GM21737 (cell line): Measurements from ENCODE around the gene DDX1.

Experiments
- ATAC-seq: cut with Tn5 transposase; IDR thresholded peaks from one replicate; pipeline ENCODE4 v1.9.1; 2021; ENCODE audit warnings: mild to moderate bottlenecking, moderate library complexity; ENCODE audit not compliant: unreplicated experiment

The DDX1 gene

DNA sequence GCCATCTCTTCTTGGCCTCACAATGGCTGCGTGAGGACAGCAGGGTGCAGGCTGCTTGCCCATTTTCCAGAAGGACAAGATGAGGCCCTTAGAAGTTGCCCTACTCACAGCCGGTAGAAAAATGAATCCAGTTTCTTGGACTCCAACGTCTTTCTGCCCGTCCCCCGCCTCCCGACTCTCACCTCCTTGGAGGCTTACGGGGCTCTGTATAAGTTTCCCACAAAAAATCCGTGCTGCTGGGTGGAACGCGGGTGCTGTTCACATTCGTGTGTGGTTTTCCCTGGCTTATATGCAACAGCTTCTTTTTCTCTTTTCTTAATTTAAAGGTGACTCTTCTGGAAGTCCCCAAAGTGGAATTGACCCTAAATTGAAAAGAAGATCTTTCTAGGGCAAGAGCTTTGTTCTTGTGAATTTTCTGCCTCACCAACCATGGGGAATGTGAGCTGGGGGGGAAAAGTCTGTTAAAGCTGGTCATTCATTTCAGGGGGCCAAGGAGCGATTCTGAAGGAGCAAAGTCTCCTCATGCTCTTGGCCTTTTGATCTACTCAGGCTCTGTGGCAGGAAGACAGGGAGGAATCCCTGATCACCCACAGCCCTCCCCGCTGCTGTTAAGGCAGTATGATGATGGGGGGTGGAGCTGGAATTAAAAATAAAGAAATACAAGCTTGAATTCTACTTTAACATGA lies 51.3 kb downstream of the DDX1 start:
- ATAC-seq: no peak

DNA sequence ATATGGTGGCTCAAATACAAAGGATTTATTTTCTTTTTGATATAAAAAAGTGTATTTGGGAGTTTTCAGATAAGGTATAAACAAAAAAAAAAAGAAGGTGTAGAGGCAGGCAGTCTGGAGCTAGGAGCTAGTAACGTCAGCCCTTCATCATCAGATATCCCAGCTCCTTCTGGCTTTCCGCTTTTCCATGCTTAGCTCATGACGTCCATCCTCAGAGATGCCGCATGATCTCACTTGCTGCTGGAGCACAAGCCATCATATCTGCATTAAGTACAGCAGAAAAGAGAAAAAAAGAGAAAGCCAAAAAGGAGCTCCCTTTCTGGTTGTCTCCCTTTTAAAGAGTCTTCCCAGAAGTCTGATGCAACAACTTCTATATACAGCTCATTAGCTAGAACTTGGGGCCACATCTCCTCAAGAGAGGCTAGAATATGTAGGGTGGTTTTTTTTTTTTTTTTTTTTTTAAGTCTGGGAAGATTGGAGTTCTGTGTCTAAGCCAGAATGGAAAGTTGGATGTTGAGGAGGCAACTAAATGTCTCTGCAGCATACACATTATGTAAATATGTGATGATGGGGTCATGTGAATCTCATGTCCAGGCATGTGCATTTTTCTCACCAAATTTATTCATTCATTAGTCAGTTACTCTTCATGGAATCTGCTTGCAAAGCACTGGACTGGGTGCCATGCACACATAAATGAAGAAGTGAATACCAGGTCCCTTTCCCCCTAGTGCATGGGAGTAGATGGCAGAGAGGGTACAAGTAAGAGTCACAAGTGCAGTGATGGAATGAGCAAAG lies 52.3 kb downstream of the DDX1 start:
- ATAC-seq: no peak

DNA sequence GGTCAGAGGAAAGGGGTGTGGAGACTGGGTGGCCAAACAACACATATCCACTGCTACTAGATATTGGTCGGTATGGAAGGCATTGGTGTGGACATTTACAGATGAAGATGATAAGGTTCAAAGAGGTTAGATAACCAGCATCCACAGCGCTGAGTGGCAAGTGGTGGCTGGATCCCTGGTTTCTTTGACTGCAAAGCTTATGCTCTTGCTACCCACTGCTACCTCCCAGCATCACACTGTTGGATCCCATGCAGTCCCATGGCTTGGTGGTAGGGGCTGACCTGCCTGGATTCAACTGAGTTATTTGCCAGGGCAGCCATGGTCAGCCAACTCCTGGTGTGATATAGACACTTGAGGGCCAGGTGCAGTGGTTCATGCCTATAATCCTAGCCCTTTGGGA lies 53.6 kb downstream of the DDX1 start:
- ATAC-seq: no peak

DNA sequence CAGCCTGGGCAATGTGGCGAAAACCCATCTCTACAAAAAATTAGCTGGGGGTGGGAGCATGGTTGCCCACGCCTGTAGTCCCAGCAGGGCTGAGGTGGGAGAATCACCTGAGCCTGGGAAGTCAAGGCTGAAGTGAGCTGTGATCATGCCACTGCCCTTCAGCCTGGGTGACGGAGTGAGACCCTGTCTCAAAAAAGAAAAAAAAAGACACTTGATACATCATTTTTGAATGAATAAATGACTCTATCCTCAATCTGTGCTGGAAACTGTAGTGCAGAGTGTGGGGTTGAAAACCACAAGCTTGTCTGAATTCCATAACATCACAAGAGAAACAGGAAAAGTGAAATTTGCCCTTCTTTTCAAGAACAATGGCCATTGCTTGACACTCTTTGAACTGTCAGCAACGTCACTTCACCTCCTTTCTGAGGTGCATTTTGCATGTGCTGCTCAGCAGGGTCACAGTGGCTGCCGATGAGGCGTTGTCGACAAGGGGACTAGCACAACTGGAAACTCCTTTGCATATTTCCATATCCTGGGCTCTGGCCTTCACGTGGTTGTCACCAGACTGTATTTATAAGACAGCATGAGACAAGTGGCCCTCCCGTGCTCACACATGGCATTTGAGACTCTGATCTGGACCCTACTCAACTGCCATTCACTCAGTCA lies 54.2 kb downstream of the DDX1 start:
- ATAC-seq: no peak

DNA sequence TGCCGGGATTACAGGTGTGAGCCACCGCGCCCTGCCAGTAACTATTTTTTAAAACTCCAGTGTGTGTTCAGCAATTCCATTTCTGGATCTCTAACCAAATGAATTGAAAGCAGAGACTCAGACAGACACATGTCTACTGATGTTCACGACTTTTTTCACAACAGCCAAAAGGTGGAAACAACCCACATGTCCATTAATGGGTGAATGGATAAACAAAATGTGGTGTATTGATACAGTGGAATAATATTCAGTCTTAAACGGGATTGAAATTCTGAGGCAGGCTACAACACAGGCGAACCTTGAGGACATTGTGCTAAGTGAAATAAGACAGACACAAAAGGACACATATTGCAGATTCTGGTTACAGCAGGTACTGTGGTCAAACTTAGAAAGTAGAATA lies 55.0 kb downstream of the DDX1 start:
- no peak for ATAC-seq

DNA sequence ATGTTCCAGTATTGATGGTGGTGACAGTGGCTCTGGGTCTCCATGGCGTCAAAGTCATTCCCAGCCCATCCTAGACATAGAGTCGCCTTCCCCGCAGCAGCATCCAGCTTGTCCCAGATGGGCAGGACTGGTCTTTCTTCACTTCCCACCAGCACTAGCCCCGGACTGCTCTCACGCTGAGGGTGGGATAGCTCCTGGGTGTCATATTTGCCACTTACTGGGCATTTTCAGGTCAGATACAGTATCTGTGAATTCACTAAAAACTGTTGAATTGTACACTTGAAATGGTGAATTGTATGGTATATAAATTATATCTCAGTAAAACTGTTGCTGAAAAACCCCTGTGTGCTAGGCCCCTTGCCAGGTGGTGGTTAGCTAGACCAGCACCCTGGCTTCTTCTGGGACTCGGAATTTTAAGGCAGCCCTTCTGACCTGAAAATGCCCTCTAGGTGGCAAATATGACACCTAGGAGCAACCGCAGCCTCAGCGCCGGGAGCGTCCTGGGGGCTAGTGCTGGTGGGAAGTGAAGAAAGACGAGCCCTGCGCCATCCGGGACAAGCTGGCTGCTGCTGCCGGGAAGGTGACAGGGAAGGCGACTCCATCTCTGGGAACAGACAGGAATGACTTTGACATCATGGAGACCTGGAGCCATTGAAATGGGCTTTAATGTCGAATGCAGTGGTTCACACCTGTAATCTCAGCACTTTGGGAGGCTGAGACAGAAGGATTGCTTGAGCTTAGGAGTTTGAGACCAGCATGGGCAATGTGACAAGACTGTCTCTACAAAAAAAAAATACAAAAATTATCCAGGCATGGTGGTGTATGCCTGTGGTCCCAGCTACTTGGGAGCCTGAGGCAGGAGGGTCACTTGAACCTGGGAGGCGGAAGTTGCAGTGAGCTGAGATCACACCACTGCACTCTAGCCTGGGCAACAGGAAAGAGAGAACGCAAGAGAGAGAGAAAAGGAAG lies 56.2 kb downstream of the DDX1 start:
- ATAC-seq: no peak

DNA sequence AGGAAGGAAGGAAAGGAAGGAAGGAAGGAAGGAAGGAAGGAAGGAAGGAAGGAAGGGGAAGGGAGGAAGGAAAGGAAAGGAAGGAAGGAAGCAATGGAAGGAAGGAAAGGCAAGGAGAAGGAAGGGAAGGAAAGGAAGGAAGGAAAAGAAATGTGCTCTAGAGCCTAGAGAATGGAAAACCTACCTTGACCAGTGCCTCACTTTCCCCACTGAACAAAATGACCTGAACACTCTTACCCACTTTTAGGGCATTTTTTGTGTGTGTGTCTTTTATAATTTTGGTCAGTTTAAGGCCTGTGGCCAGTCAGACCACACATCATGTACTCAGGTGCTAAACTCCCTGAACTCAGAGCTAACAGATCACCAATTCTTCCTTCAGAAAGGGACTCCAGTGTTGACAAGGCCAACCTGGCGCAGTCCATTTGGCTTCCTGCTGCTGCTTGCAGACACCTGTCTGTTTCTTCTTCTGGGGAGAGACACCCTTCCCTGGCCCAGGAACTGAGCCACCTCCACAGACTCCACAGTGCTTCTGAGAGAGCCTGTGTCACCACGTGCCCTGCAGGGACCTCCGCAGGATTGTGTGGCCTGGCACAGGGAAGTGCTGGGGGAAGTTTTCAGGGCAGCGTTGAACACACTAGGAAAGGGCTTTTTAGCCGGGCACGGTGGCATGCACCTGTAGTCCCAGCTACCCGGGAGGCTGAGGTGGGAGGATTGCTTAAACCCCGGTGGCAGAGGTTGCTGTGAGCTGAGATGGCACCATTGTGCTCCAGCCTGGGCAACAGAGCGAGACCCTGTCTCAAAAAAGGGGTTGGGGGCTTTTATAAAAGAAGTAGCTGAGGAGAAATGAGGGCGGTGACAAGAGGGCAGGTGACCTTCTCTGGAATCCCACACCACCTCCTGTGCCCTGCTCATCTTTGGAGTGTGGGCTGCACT lies 57.2 kb downstream of the DDX1 start:
- ATAC-seq: no peak

DNA sequence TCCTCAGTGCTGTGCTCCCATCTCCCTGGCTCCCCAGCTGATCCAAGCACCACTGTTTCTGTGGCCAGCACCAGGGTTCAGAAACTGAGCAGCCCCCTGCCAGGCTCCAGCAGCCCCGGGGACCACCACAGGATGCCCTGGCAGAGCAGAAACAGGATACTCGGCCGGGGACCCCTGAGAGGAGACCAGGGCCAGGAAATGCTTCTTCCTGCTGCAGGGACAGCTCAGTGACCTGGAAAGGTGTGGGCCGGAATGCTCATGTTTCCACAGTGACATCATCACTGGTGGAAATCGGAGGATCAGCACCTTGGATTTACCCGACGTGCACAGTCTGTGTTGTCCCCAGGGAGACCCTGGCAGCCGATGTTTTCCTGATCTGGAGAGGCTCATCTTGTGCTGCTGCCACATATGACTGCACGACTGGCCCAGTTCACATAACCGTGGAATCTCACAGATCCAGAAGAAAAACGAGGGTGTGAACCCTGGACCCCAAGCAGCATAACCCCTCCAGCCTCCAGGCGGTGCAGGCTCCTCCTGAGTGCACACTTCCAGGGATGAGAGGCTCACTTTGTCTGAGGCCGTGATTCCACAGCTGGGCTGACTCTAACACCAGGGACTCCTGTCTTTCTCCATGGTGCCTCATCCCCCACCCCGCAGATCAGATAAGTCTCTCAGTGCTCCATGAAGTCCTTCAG lies 58.0 kb downstream of the DDX1 start:
- no peak for ATAC-seq

DNA sequence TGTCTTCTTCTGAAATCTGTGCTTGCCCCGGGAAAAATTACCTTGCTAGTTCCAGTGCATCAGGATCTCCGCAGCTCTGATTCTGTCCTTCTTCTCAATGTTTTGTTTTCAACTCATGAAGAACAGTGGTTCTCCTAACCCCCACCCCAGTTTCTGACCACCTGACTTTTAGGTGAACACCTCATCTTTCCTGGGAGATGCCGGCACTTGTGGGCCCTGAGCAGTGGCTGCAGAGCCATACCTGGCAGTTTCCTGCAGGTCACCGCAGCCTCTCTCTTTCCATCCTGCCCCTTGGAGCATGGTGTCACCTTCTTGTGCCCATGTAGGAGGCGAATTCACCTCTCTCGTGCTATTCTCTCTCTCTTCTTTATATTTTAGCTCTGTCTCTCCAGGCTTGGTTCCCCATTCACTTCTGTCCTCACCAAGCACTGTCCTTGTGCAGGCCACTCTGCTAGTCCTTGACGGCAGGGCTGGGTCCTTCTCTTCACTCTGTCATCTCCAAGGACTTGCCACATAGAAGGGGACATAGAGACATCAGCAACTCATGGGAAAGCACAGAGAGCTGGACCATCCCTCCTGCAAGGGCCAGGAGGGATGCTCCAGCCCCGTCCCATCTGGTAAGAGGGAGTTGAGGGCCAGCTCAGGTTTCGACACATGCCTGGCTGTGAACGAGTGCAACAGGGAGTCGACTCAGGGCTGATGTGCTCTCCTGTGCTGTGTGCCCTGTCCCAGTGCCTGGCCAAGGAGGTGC lies 59.1 kb downstream of the DDX1 start:
- ATAC-seq: no peak

DNA sequence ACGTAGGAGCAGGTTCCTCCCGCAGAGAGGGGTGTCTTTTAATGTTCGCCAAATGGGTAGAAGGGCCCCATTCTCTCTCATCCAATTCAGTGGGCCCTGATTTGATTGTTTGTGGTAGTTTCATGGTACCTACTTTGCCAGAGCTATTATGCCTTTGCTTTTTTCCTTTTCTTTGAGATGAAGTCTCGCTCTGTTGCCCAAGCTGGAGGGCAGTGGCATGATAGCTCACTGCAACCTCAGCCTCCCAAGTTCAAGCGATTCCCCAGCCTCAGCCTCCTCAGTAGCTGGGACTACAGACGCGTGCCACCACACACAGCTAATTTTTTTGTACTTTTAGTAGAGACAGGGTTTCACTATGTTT lies 59.7 kb downstream of the DDX1 start:
- no peak for ATAC-seq

DNA sequence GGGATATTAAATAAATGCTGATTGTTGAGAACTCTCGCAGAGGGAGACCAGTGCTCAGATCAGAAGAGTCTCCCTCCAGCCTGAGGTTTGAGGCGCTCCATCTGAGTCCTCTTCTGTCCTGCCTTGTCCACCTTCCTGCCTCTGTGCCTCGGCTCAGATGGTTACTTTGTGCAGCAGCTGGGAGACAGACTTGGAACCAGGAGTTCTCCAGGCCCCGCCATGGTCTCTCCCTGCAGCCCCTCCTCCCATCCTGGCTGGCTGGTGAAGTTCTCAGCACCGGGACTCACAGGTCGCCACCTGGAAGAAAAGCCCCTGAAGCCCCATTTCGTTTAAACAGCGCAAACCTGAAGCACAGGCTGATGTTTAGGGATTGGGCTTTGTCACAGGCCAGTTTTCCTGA lies 60.6 kb downstream of the DDX1 start:
- ATAC-seq: no peak

DNA sequence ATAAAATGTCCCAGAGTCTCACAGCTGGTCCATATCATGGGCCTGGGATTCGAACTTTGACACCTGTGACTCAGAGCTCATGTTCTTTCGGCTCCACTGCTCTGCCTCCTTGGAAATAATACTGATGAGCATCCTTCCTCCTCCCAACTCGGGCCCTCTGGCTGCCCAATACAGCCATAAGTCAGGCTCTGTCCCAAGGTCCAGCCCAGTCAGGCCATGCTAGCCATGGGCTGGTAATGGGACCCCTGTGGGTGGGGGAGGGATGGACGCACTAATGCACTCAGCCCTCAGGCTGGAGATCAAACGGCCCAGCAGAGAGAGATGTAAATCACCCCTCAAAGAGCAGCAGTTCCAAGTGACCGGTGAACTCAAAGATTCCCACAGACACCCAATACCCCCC lies 61.1 kb downstream of the DDX1 start:
- ATAC-seq: no peak

DNA sequence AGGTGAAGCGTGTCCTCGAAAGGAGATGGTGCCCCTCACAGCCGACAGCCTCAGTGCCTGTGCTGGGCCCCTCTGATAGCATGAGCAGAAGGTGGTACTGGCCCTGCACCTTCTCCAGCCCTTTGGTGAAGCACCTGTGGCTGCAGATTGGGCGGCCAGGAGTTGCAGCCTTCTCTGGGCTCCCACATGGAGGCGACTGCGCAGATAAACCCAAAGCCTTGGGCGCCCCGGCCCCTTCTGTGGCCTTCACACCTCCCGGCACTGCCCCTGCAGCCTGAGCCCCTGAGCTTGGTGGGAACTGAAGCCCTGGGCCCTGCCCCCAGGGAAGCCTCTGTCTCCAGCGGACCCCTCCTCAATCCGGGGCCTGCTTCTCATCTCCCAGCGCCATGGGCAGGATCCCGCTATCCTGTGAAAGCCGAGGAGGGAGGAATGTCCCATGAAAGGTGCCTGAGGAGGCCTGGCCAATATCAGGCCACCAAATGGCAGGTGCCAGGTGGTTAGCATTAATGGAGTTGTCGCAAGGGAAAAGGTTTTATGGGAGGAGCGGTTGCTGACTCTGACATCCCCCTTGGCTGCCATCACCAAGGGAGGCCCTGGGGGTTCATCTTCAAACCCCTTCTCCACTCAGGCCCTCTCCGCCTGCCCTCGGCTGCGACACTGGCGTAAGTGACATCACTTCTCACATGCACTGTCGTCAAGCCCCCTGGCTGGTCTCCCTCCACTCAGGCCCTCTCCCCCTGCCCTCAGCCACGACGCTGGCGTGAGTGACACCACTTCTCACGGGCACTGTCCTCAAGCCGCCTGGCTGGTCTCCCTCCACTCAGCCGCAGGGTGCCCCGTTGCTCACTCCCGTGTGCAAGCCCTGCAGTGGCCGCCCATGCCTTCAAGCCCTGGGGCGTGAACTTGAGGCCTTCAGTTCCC lies 62.4 kb downstream of the DDX1 start:
- no peak for ATAC-seq

DNA sequence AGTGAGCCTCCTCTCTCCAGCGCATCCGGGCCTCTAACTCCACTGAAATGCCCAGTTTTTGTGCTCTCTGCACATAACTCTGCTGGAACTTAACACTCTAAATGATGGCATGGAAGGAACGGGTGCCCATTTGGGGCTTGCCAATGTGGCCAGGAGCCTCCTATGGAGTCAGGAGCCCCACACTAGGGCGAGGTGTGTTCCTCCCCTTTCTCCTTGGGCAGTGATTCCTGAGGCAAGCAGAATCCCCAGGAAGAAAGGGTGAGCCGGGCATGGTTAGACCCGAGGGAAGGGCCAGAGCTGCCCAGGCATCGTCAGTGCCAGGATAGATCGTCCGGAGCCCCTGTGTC lies 63.0 kb downstream of the DDX1 start:
- ATAC-seq: no peak

DNA sequence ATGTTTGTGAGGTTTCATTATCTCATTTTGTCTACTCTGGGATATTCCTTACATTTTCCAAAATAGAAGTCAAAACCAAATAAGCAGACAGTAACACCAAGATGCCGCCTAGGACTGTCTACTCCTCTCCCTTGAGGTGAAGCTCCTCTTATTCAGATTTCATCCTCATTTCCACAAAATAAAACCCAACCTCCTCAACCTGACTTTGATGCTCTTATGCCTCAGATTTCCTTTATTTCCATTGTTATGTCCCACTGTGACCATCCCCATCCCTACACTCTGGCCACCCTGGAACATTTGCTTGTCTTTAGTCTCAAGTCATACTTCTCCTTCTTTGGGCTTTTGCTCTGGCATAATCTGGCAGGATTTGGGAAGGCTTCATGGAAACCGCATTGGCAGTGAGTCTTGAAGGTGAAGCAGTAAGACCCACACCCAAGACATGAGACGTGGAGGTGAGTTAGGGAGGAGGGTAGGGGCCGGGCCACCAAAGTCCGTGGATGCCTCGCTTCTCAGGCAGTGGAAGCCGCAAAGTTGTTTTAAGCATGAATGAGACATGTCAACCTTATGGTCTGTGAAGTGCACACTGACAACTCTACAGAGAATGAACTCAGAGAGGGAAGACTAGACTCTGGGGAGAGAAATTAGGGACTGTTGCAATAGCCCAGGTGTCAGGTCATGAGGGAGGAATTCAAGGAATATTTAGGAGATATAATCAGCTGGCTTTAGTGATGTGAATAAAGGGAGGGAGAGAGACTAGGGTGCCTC lies 63.6 kb downstream of the DDX1 start:
- no peak for ATAC-seq

DNA sequence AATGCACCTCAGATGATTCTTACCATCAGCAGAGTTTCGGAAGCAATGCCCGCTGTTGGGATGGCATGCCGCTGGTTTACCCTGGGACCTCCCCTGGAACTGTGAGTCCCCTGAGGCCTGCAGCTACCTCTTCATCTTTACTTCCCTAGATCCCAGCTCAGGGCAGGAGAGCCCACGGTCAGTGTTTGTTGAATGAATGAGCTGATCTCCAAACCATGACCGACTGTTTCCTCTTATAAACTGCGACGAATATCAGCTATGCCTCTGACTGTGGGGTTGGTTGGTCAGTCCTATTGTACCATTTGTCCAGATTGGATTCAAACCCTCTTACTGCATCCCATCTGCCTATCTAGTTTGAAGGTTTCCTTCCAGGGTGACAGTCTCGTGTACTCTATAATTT lies 64.4 kb downstream of the DDX1 start:
- ATAC-seq: no peak

DNA sequence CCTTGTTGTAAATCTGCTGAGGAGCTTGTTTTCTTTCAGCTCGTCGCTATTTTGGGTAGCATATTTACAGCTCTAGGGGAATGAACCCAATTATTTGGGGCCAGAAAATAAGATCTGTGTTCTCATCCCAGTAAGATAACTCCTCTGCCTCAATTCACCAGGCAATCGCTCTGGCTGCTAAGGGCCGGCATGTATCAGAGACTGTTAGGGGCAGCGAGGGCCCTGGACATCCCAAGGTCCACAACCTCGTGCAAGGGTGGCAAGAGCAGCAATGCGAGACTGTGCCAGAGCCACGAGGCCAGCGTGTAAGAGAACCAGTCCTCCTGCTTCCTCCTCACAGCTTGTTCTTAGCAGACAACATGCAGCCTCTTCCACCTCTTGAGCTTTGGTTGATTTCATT lies 66.1 kb downstream of the DDX1 start:
- ATAC-seq: no peak
